WTC11 (cell line): Measurements from ENCODE around the gene TMC7. TPM values are rescaled to one million over a fixed set of nuclear protein-coding genes. Genes with fewer than 3 reads are reported as not detected.

Experiments used
- ATAC-seq: fragments of 200-7000 bp; cut with Tn5 transposase; 2 replicates; pipeline ENCODE4 v1.10.0; 2021; ENCODE audit warnings: mild to moderate bottlenecking, moderate library complexity
- CTCF ChIA-PET: fragments of 300-600 bp; sonication (Branson Sonifier 250); formaldehyde crosslinking; loops from one replicate; lab custom pipeline; 2021; ENCODE audit warnings: antibody characterized with exemption; lab: Charles Lee
- POLR2A ChIA-PET: fragments of 350-600 bp; sonication (Branson Sonifier 250); formaldehyde crosslinking; loops from one replicate; lab custom pipeline; 2021; ENCODE audit warnings: antibody characterized with exemption; lab: Charles Lee
- DNase-seq: peaks from one replicate; pipeline ENCODE4 v3.0.0; 2021; ENCODE audit warnings: low spot score
- H3K27ac Mint-ChIP-seq: 2 replicates; pipeline ENCODE4 v1.8.0; 2021; ENCODE audit warnings: mixed read lengths
- H3K27me3 Mint-ChIP-seq: 2 replicates; pipeline ENCODE4 v1.8.0; 2021; ENCODE audit warnings: low read depth, mild to moderate bottlenecking, moderate library complexity, mixed read lengths
- H3K36me3 Mint-ChIP-seq: 2 replicates; pipeline ENCODE4 v1.8.0; 2021; ENCODE audit warnings: mixed read lengths
- H3K4me1 Mint-ChIP-seq: 2 replicates; pipeline ENCODE4 v1.8.0; 2022; ENCODE audit warnings: mixed read lengths
- H3K4me3 Mint-ChIP-seq: 2 replicates; pipeline ENCODE4 v1.8.0; 2021; ENCODE audit warnings: mild to moderate bottlenecking, moderate library complexity, mixed read lengths
- H3K9me3 Mint-ChIP-seq: 2 replicates; pipeline ENCODE4 v1.8.0; 2021; ENCODE audit warnings: mixed read lengths
- CREM ChIP-seq: sonication (generic); formaldehyde crosslinking; IDR thresholded peaks from 2 replicates; pipeline ENCODE4 v1.8.1; 2022; ENCODE audit warnings: mild to moderate bottlenecking, missing genetic modification reagents, moderate library complexity
- FOXK1 ChIP-seq: sonication (generic); formaldehyde crosslinking; IDR thresholded peaks from 2 replicates; pipeline ENCODE4 v1.8.0; 2022; ENCODE audit warnings: mild to moderate bottlenecking, moderate library complexity, missing genetic modification reagents
- GABPB1 ChIP-seq: sonication (generic); formaldehyde crosslinking; IDR thresholded peaks from 2 replicates; pipeline ENCODE4 v1.8.1; 2023; ENCODE audit warnings: mild to moderate bottlenecking, missing genetic modification reagents
- GTF2I ChIP-seq: fragments of 250-450 bp; sonication (Bioruptor Pico); conservative IDR thresholded peaks from 2 replicates; pipeline ENCODE4 v1.4.0; 2021; ENCODE audit warnings: mild to moderate bottlenecking
- JUN ChIP-seq: sonication (generic); formaldehyde crosslinking; IDR thresholded peaks from 2 replicates; pipeline ENCODE4 v1.8.0; 2023; ENCODE audit warnings: mild to moderate bottlenecking, missing genetic modification reagents
- NFE2L1 ChIP-seq: sonication (generic); formaldehyde crosslinking; IDR thresholded peaks from 2 replicates; pipeline ENCODE4 v1.8.1; 2023; ENCODE audit warnings: missing genetic modification reagents
- NR3C1 ChIP-seq: sonication (generic); formaldehyde crosslinking; conservative IDR thresholded peaks from 2 replicates; pipeline ENCODE4 v1.8.1; 2023; ENCODE audit warnings: low read depth, mild to moderate bottlenecking, missing genetic modification reagents
- OVOL2 ChIP-seq: fragments of 250-450 bp; sonication (Bioruptor Pico); IDR thresholded peaks from 2 replicates; pipeline ENCODE4 v1.9.0; 2021; ENCODE audit warnings: mild to moderate bottlenecking, borderline replicate concordance
- ZBTB21 ChIP-seq: sonication (generic); formaldehyde crosslinking; IDR thresholded peaks from 2 replicates; pipeline ENCODE4 v1.8.1; 2023; ENCODE audit warnings: mild to moderate bottlenecking, missing genetic modification reagents, borderline replicate concordance
- ZBTB43 ChIP-seq: sonication (generic); formaldehyde crosslinking; IDR thresholded peaks from 2 replicates; pipeline ENCODE4 v1.8.1; 2023; ENCODE audit warnings: mild to moderate bottlenecking, missing genetic modification reagents
- ZNF138 ChIP-seq: sonication (generic); formaldehyde crosslinking; conservative IDR thresholded peaks from 2 replicates; pipeline ENCODE4 v1.8.1; 2022; ENCODE audit warnings: mild to moderate bottlenecking, moderate library complexity, missing genetic modification reagents
- ZNF219 ChIP-seq: sonication (generic); formaldehyde crosslinking; IDR thresholded peaks from 2 replicates; pipeline ENCODE4 v1.8.0; 2023; ENCODE audit warnings: missing genetic modification reagents, mild to moderate bottlenecking, borderline replicate concordance
- ZNF263 ChIP-seq: sonication (generic); formaldehyde crosslinking; IDR thresholded peaks from 2 replicates; pipeline ENCODE4 v1.8.1; 2022; ENCODE audit warnings: low read depth, mild to moderate bottlenecking, moderate library complexity, missing genetic modification reagents
- ZNF416 ChIP-seq: fragments of 250-450 bp; sonication (Bioruptor Pico); IDR thresholded peaks from 2 replicates; pipeline ENCODE4 v1.9.0; 2021; ENCODE audit warnings: mild to moderate bottlenecking, inconsistent platforms
- ZNF425 ChIP-seq: fragments of 250-450 bp; sonication (Bioruptor Pico); conservative IDR thresholded peaks from 2 replicates; pipeline ENCODE4 v1.9.0; 2021; ENCODE audit warnings: mild to moderate bottlenecking
- total RNA-seq: library from RNA; stranded (reverse); gene quantifications from 3 replicates; pipeline ENCODE4 v1.2.3, GENCODE V29; 2021
- TF ChIP-seq, protein P1 (sequence below): sonication (generic); formaldehyde crosslinking; IDR thresholded peaks from 2 replicates; pipeline ENCODE4 v1.8.0; 2022; ENCODE audit warnings: mild to moderate bottlenecking, missing genetic modification reagents
- TF ChIP-seq, protein P2 (sequence below): sonication (generic); formaldehyde crosslinking; conservative IDR thresholded peaks from 2 replicates; pipeline ENCODE4 v1.8.1; 2022; ENCODE audit warnings: mild to moderate bottlenecking, missing genetic modification reagents
- TF ChIP-seq, protein P3 (sequence below): sonication (generic); formaldehyde crosslinking; IDR thresholded peaks from 2 replicates; pipeline ENCODE4 v1.8.1; 2023; ENCODE audit warnings: mild to moderate bottlenecking, missing genetic modification reagents
- TF ChIP-seq, protein P4 (sequence below): fragments of 250-450 bp; sonication (Bioruptor Pico); IDR thresholded peaks from 2 replicates; pipeline ENCODE4 v1.9.0; 2021; ENCODE audit warnings: moderate library complexity, mild to moderate bottlenecking, inconsistent platforms, borderline replicate concordance
- TF ChIP-seq, protein P5 (sequence below): sonication (generic); formaldehyde crosslinking; IDR thresholded peaks from 2 replicates; pipeline ENCODE4 v1.8.0; 2022; ENCODE audit warnings: mild to moderate bottlenecking, missing genetic modification reagents
- TF ChIP-seq, protein P6 (sequence below): sonication (generic); formaldehyde crosslinking; IDR thresholded peaks from 2 replicates; pipeline ENCODE4 v1.8.1; 2023; ENCODE audit warnings: mild to moderate bottlenecking, moderate library complexity, missing genetic modification reagents

TMC7 gene
- total RNA-seq, 1 experiment from 2014 or later: 2.5 TPM

DNA sequence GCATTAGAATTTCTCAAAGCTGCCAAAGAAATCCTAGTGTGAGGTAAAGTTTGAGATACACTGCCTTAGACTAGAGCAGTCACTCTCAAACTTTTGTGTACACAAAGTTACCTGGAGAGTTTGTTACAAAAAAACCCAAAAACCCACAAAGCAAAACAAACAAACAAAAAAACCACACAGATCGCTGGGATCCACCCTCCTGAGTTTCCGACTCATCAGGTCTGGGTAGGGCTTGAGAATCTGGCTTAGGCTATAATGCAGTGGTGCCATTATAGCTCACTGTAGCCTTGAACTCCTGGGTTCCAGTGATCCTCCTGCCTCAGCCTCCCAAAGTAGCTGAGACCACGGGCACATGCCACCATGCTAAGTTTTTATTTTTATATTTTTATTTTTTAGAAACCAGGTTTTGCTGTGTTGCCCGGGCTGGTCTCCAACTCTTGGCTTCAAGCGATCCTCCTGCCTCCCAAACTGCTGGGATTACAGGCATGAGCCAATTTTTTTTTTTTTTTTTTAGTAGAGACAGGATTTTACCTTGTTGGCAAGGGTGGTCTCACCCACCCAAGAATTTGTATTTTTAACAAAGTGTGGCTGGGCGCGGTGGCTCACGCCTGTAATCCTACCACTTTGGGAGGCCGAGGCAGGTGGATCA is 35.2 kb upstream of the TMC7 start (continued):
- TF ChIP-seq, protein P1, sequence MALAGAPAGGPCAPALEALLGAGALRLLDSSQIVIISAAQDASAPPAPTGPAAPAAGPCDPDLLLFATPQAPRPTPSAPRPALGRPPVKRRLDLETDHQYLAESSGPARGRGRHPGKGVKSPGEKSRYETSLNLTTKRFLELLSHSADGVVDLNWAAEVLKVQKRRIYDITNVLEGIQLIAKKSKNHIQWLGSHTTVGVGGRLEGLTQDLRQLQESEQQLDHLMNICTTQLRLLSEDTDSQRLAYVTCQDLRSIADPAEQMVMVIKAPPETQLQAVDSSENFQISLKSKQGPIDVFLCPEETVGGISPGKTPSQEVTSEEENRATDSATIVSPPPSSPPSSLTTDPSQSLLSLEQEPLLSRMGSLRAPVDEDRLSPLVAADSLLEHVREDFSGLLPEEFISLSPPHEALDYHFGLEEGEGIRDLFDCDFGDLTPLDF (CRISPR knock-in tag): no peak
- no peak for TF ChIP-seq CREM (CRISPR knock-in tag)

DNA sequence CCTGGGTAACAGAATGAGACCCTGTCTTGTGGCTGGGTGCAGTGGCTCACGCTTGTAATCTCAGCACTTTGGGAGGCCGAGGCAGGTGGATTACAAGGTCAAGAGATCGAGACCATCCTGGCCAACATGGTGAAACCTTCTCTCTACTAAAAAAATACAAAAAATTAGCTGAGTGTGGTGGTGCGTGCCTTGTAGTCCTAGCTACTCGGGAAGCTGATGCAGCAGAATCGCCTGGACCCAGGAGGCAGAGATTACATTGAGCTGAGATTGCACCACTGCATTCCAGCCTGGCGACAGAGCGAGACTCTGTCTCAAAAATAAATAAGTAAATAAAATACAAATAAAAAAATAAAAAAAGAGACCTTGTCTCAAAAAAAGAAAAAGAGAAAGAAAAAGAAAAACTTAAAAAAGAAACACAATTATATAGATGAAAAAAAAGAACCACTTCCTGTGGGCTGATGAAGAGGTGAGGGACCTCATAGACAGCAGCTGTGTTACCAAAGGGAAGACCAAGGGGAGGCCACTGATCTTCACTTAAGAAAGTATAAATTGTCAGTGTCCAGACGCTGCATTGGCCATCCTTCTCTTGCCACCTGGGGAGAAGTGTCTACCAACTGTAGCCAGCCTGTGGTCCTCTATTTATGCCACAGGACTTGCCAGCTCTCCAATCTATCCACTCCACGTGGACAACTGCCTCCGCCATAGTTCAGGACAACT is 33.1 kb upstream of the TMC7 start:
- DNase-seq (no peak), ATAC-seq (no peak)
- no peak for TF ChIP-seq ZBTB21 (CRISPR knock-in tag)
- no peak for TF ChIP-seq ZNF416 (CRISPR knock-in tag)
- no peak for TF ChIP-seq ZNF138 (CRISPR knock-in tag)
- TF ChIP-seq, protein P2, sequence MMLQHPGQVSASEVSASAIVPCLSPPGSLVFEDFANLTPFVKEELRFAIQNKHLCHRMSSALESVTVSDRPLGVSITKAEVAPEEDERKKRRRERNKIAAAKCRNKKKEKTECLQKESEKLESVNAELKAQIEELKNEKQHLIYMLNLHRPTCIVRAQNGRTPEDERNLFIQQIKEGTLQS (CRISPR knock-in tag): no peak
- no peak for TF ChIP-seq GABPB1 (CRISPR knock-in tag)
- no peak for TF ChIP-seq JUN (CRISPR knock-in tag)
- TF ChIP-seq ZNF219: no peak
- TF ChIP-seq NR3C1: no peak
- no peak for TF ChIP-seq CREM (CRISPR knock-in tag)
- Mint-ChIP-seq H3K4me3 (no peak overlapping the region), H3K9me3 (no peaks in the 10 kb centered on the region), H3K4me1 (peaks cover 12% of the 10 kb centered on the region), H3K27ac (no peak overlapping the region), H3K27me3 (no peaks in the 10 kb centered on the region), H3K36me3 (no peaks in the 10 kb centered on the region)
- ChIA-PET POLR2A (no interaction called here), CTCF (no interaction called here)

GRCh38 chr16:18953547-18953946 is 30.2 kb upstream of the TMC7 start:
- POLR2A ChIA-PET: no interaction called here
- TF ChIP-seq GTF2I (CRISPR knock-in tag): no peak
- TF ChIP-seq FOXK1 (CRISPR knock-in tag): no peak
- TF ChIP-seq, protein P3, sequence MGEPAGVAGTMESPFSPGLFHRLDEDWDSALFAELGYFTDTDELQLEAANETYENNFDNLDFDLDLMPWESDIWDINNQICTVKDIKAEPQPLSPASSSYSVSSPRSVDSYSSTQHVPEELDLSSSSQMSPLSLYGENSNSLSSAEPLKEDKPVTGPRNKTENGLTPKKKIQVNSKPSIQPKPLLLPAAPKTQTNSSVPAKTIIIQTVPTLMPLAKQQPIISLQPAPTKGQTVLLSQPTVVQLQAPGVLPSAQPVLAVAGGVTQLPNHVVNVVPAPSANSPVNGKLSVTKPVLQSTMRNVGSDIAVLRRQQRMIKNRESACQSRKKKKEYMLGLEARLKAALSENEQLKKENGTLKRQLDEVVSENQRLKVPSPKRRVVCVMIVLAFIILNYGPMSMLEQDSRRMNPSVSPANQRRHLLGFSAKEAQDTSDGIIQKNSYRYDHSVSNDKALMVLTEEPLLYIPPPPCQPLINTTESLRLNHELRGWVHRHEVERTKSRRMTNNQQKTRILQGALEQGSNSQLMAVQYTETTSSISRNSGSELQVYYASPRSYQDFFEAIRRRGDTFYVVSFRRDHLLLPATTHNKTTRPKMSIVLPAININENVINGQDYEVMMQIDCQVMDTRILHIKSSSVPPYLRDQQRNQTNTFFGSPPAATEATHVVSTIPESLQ: no peak
- TF ChIP-seq, protein P4, sequence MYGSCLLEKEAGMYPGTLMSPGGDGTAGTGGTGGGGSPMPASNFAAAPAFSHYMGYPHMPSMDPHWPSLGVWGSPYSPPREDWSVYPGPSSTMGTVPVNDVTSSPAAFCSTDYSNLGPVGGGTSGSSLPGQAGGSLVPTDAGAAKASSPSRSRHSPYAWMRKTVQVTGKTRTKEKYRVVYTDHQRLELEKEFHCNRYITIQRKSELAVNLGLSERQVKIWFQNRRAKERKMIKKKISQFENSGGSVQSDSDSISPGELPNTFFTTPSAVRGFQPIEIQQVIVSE (CRISPR knock-in tag): no peak
- no peak for TF ChIP-seq ZNF263 (CRISPR knock-in tag)
- TF ChIP-seq OVOL2 (CRISPR knock-in tag): no peak
- no peak for TF ChIP-seq ZNF425 (CRISPR knock-in tag)
- no peak for TF ChIP-seq ZBTB43 (CRISPR knock-in tag)
- TF ChIP-seq NFE2L1 (CRISPR knock-in tag): no peak
- TF ChIP-seq, protein P5, sequence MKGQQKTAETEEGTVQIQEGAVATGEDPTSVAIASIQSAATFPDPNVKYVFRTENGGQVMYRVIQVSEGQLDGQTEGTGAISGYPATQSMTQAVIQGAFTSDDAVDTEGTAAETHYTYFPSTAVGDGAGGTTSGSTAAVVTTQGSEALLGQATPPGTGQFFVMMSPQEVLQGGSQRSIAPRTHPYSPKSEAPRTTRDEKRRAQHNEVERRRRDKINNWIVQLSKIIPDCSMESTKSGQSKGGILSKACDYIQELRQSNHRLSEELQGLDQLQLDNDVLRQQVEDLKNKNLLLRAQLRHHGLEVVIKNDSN (CRISPR knock-in tag): no peak
- TF ChIP-seq, protein P6, sequence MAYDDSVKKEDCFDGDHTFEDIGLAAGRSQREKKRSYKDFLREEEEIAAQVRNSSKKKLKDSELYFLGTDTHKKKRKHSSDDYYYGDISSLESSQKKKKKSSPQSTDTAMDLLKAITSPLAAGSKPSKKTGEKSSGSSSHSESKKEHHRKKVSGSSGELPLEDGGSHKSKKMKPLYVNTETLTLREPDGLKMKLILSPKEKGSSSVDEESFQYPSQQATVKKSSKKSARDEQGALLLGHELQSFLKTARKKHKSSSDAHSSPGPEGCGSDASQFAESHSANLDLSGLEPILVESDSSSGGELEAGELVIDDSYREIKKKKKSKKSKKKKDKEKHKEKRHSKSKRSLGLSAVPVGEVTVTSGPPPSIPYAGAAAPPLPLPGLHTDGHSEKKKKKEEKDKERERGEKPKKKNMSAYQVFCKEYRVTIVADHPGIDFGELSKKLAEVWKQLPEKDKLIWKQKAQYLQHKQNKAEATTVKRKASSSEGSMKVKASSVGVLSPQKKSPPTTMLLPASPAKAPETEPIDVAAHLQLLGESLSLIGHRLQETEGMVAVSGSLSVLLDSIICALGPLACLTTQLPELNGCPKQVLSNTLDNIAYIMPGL (CRISPR knock-in tag): no peak
- TF ChIP-seq, protein P2 (CRISPR knock-in tag): no peak

More at GRCh38 chr16:18953547-18953946, 30.2 kb upstream of the TMC7 start:
- Mint-ChIP-seq H3K4me3 (no peak overlapping the region), H3K27me3 (no peaks in the 10 kb centered on the region), H3K27ac (no peak overlapping the region), H3K36me3 (no peaks in the 10 kb centered on the region), H3K9me3 (no peaks in the 10 kb centered on the region), H3K4me1 (0 out of 2 replicates have a peak, but pooled peaks cover 4% of the 10 kb centered on the region)
- DNase-seq: no peak
- no peak for ATAC-seq
- CTCF ChIA-PET: interaction anchor here (1.1 to 1.7 kb wide), 2 partner anchors 30 to 152 kb away, joined by 4 to 5 read pairs; partner anchors contain the start of genes ARL6IP1 and TMC7
